ENCODE data around the gene GAK.

GAK gene

DNA sequence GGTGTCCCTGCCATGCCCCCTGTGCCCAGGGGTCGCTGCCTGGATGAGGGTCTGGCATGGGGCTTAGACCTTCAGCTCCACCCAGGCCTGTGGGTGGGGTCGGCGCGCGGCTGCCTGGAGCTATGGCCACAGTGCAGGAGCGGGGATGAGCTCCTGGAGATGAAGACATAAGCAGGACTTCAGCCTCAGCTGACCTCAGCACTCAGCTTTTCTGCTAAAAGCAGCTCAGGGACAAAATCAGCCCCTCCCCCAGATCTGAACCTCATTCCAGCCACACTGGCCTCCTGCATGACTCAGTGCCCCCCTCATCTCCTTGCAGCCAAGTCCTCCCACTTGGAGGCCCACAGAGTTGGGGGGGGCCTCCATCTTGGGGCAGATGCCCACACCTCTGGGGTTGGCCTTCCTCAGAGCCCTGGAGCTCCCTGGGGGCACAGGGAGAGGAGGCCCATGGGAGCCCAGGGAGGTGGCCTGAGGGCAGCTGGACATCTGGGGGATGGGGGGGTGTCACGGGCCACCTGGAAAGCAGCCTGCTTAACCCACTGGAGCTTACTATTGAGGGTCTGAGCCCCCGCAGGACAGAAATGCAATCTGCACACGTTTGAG lies 86.8 kb downstream of the GAK start:
- H3K27ac ChIP-seq (ENCODE audit: low read depth, low read length), result no peak overlapping the region
- no peaks in the 10 kb centered on the region for H3K9me3 ChIP-seq (ENCODE audit: insufficient read depth, low read length)
- no peaks in the 10 kb centered on the region for H3K9me2 ChIP-seq (replicated peaks; ENCODE audit: insufficient read depth, low read length)
- no peak overlapping the region for H2AFZ ChIP-seq (ENCODE audit: low read depth, low read length, severe bottlenecking)
- peaks cover 5% of the 10 kb centered on the region; the same call in 1 of the 2 replicates for H3F3A ChIP-seq (ENCODE audit: insufficient read depth)
- no peaks in the 10 kb centered on the region for H4K20me1 ChIP-seq (ENCODE audit: low read depth, low read length)
- no peak overlapping the region for H3K4me3 ChIP-seq (ENCODE audit: insufficient read depth, low read length, poor library complexity, severe bottlenecking)
- no peak for TF ChIP-seq EZH2phosphoT487 (conservative IDR thresholded peaks at IDR 0.05; ENCODE audit: low read length)
- TF ChIP-seq, protein P1, sequence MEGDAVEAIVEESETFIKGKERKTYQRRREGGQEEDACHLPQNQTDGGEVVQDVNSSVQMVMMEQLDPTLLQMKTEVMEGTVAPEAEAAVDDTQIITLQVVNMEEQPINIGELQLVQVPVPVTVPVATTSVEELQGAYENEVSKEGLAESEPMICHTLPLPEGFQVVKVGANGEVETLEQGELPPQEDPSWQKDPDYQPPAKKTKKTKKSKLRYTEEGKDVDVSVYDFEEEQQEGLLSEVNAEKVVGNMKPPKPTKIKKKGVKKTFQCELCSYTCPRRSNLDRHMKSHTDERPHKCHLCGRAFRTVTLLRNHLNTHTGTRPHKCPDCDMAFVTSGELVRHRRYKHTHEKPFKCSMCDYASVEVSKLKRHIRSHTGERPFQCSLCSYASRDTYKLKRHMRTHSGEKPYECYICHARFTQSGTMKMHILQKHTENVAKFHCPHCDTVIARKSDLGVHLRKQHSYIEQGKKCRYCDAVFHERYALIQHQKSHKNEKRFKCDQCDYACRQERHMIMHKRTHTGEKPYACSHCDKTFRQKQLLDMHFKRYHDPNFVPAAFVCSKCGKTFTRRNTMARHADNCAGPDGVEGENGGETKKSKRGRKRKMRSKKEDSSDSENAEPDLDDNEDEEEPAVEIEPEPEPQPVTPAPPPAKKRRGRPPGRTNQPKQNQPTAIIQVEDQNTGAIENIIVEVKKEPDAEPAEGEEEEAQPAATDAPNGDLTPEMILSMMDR (IDR thresholded peaks at IDR 0.05; ENCODE audit: insufficient read depth, low read length, poor library complexity, severe bottlenecking), result no peak
- H3K36me3 ChIP-seq (ENCODE audit: low read length), result peaks cover 12% of the 10 kb centered on the region; the same call in 1 of the 2 replicates
- no peaks in the 10 kb centered on the region for H3K27me3 ChIP-seq (ENCODE audit: low read length)
- no peak overlapping the region for H3K4me2 ChIP-seq (ENCODE audit: low read depth, low read length, poor library complexity, severe bottlenecking)
- no peaks in the 10 kb centered on the region for H3K79me2 ChIP-seq (ENCODE audit: insufficient read depth, low read length)
- H3K9ac ChIP-seq (ENCODE audit: low read length), result no peak overlapping the region

DNA sequence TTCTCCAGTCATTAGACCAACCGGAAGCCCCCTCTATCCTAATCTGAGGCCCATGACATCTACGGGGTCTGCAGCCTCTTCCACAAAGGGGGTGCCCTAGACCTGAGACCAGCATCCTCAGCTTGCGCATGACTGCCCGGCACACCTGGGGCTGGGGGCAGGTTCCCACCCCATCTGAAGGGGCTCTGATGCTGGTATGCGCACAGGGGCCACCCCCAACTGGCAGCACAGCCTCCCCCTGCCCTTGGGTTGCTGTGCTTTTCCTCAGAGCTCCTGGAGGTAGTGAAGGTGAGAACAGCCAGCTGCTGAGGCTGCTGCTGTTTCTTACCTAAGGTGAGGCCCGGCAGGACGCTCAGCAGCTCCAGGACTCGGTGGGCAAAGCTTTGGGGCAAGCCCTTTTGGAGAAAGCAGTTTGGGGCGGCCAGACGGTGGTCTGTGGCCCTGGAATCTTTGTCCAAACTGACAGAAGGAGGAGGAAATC lies 87.3 kb downstream of the GAK start:
- no peak overlapping the region for H3K27ac ChIP-seq (ENCODE audit: low read depth, low read length)
- TF ChIP-seq, protein P1 (IDR thresholded peaks at IDR 0.05; ENCODE audit: insufficient read depth, low read length, poor library complexity, severe bottlenecking), result no peak
- no peak overlapping the region for H3K9ac ChIP-seq (ENCODE audit: low read length)
- H2AFZ ChIP-seq (ENCODE audit: low read depth, low read length, severe bottlenecking), result no peak overlapping the region
- no peaks in the 10 kb centered on the region for H3K9me3 ChIP-seq (ENCODE audit: insufficient read depth, low read length)
- H3K27me3 ChIP-seq (ENCODE audit: low read length), result no peaks in the 10 kb centered on the region
- peaks cover 9% of the 10 kb centered on the region; the same call in 1 of the 2 replicates for H3F3A ChIP-seq (ENCODE audit: insufficient read depth)
- no peak overlapping the region for H3K4me3 ChIP-seq (ENCODE audit: insufficient read depth, low read length, poor library complexity, severe bottlenecking)
- peaks cover 12% of the 10 kb centered on the region; the same call in 1 of the 2 replicates for H3K36me3 ChIP-seq (ENCODE audit: low read length)
- H3K79me2 ChIP-seq (ENCODE audit: insufficient read depth, low read length), result no peaks in the 10 kb centered on the region
- no peak overlapping the region for H3K4me2 ChIP-seq (ENCODE audit: low read depth, low read length, poor library complexity, severe bottlenecking)
- H4K20me1 ChIP-seq (ENCODE audit: low read depth, low read length), result no peaks in the 10 kb centered on the region
- H3K9me2 ChIP-seq (replicated peaks; ENCODE audit: insufficient read depth, low read length), result no peaks in the 10 kb centered on the region

GRCh38 chr4:839675-840443 lies 92.3 kb downstream of the GAK start:
- Histone ChIP-seq H3K9me3 (ENCODE audit: insufficient read depth, low read length) (no peaks in the 10 kb centered on the region), H3K27me3 (ENCODE audit: low read length) (no peaks in the 10 kb centered on the region), H3K9ac (ENCODE audit: low read length) (no peak overlapping the region), H3K36me3 (ENCODE audit: low read length) (peaks cover 12% of the 10 kb centered on the region; the same call in 1 of the 2 replicates), H3F3A (ENCODE audit: insufficient read depth) (peaks cover 12% of the 10 kb centered on the region; the same call in 1 of the 2 replicates), H4K20me1 (ENCODE audit: low read depth, low read length) (no peaks in the 10 kb centered on the region), H3K4me2 (ENCODE audit: low read depth, low read length, poor library complexity, severe bottlenecking) (no peak overlapping the region), H3K4me3 (ENCODE audit: insufficient read depth, low read length, poor library complexity, severe bottlenecking) (no peak overlapping the region), H3K79me2 (ENCODE audit: insufficient read depth, low read length) (no peaks in the 10 kb centered on the region), H3K27ac (ENCODE audit: low read depth, low read length) (no peak overlapping the region), H3K9me2 (replicated peaks; ENCODE audit: insufficient read depth, low read length) (no peaks in the 10 kb centered on the region), H2AFZ (ENCODE audit: low read depth, low read length, severe bottlenecking) (no peak overlapping the region)
- TF ChIP-seq, protein P1 (IDR thresholded peaks at IDR 0.05; ENCODE audit: insufficient read depth, low read length, poor library complexity, severe bottlenecking), result no peak
- no peak for TF ChIP-seq EZH2phosphoT487 (conservative IDR thresholded peaks at IDR 0.05; ENCODE audit: low read length)

Data from SU-DHL-6 (cell line).